ENCODE data around the gene TUBA8.
A peak's percentile ranks its signal among the peaks of the same experiment; 100 is the strongest.
"Not testable (repeated sequence)": the region's sequence is repeated elsewhere in the genome, so short reads cannot be mapped to it uniquely, and the experiment has no call there.

Gene TUBA8

GRCh38 chr22:18069041-18069440, 41.6 kb upstream of the TUBA8 start:
- Histone ChIP-seq H3K36me3 (ENCODE audit: control insufficient read depth, insufficient read depth, low read length) (no peaks in the 10 kb centered on the region), H3K9me3 (ENCODE audit: control insufficient read depth, low read length) (no peaks in the 10 kb centered on the region), H3K4me3 (ENCODE audit: extremely low read depth, insufficient read depth, low read length, poor library complexity, severe bottlenecking) (no peak overlapping the region), H3K4me1 (ENCODE audit: control insufficient read depth, insufficient read depth, low read length, poor library complexity, severe bottlenecking) (peaks cover 2% of the 10 kb centered on the region), H3K27ac (ENCODE audit: low read depth, low read length, severe bottlenecking) (no peak overlapping the region)
- WGBS, 2 experiments (ENCODE audit: insufficient coverage in 2 of 2) = 90% methylated on average over 1 of the region's 2 CpGs; no CpG with 5 or more reads in 1 of the 2 experiments

- WGBS, 2 experiments (ENCODE audit: insufficient coverage in 2 of 2) = 96% methylated on average over 3 to 4 of the region's 4 CpGs
- no peak overlapping the region for H3K27ac ChIP-seq (ENCODE audit: low read depth, low read length, severe bottlenecking)
- peaks cover 2% of the 10 kb centered on the region for H3K4me1 ChIP-seq (ENCODE audit: control insufficient read depth, insufficient read depth, low read length, poor library complexity, severe bottlenecking)
- no peaks in the 10 kb centered on the region for H3K36me3 ChIP-seq (ENCODE audit: control insufficient read depth, insufficient read depth, low read length)
- no peak overlapping the region for H3K4me3 ChIP-seq (ENCODE audit: extremely low read depth, insufficient read depth, low read length, poor library complexity, severe bottlenecking)
- no peaks in the 10 kb centered on the region for H3K9me3 ChIP-seq (ENCODE audit: control insufficient read depth, low read length)
Observed at GRCh38 chr22:18070041-18070440, 40.6 kb upstream of the TUBA8 start.

GRCh38 chr22:18070556-18071306, 39.9 kb upstream of the TUBA8 start:
- no peak overlapping the region for H3K4me3 ChIP-seq (ENCODE audit: extremely low read depth, insufficient read depth, low read length, poor library complexity, severe bottlenecking)
- H3K27ac ChIP-seq (ENCODE audit: low read depth, low read length, severe bottlenecking) = no peak overlapping the region
- H3K36me3 ChIP-seq (ENCODE audit: control insufficient read depth, insufficient read depth, low read length) = no peaks in the 10 kb centered on the region
- no peaks in the 10 kb centered on the region for H3K9me3 ChIP-seq (ENCODE audit: control insufficient read depth, low read length)
- 92% methylated on average over 11 to 12 of the region's 14 CpGs for WGBS, 2 experiments (ENCODE audit: insufficient coverage in 2 of 2)
- peaks cover 2% of the 10 kb centered on the region for H3K4me1 ChIP-seq (ENCODE audit: control insufficient read depth, insufficient read depth, low read length, poor library complexity, severe bottlenecking)

GRCh38 chr22:18071307-18071967, 39.2 kb upstream of the TUBA8 start:
- H3K36me3 ChIP-seq (ENCODE audit: control insufficient read depth, insufficient read depth, low read length); H3K27ac ChIP-seq (ENCODE audit: low read depth, low read length, severe bottlenecking); H3K9me3 ChIP-seq (ENCODE audit: control insufficient read depth, low read length); H3K4me3 ChIP-seq (ENCODE audit: extremely low read depth, insufficient read depth, low read length, poor library complexity, severe bottlenecking); H3K4me1 ChIP-seq (ENCODE audit: control insufficient read depth, insufficient read depth, low read length, poor library complexity, severe bottlenecking): not testable (repeated sequence)
- WGBS, 2 experiments (ENCODE audit: insufficient coverage in 2 of 2) = 90 to 94% methylated on average over 4 to 6 of the region's 7 CpGs

- WGBS, 2 experiments (ENCODE audit: insufficient coverage in 2 of 2) = 78 to 100% methylated on average over 1 of the region's 1 CpG
- H3K4me1 ChIP-seq (ENCODE audit: control insufficient read depth, insufficient read depth, low read length, poor library complexity, severe bottlenecking) = peaks cover 4% of the 10 kb centered on the region
- H3K36me3 ChIP-seq (ENCODE audit: control insufficient read depth, insufficient read depth, low read length) = no peaks in the 10 kb centered on the region
- H3K9me3 ChIP-seq (ENCODE audit: control insufficient read depth, low read length) = no peaks in the 10 kb centered on the region
- H3K4me3 ChIP-seq (ENCODE audit: extremely low read depth, insufficient read depth, low read length, poor library complexity, severe bottlenecking) = no peak overlapping the region
- H3K27ac ChIP-seq (ENCODE audit: low read depth, low read length, severe bottlenecking) = no peak overlapping the region
Observed at GRCh38 chr22:18071968-18072310, 38.7 kb upstream of the TUBA8 start.

GRCh38 chr22:18073467-18073866, 37.1 kb upstream of the TUBA8 start:
- H3K27ac ChIP-seq (ENCODE audit: low read depth, low read length, severe bottlenecking) = no peak overlapping the region
- 78 to 100% methylated on average over 1 of the region's 2 CpGs for WGBS, 2 experiments (ENCODE audit: insufficient coverage in 2 of 2)

GRCh38 chr22:18073927-18074326, 36.7 kb upstream of the TUBA8 start:
- not testable (repeated sequence) for H3K36me3 ChIP-seq (ENCODE audit: control insufficient read depth, insufficient read depth, low read length); H3K4me3 ChIP-seq (ENCODE audit: extremely low read depth, insufficient read depth, low read length, poor library complexity, severe bottlenecking); H3K9me3 ChIP-seq (ENCODE audit: control insufficient read depth, low read length); H3K27ac ChIP-seq (ENCODE audit: low read depth, low read length, severe bottlenecking); H3K4me1 ChIP-seq (ENCODE audit: control insufficient read depth, insufficient read depth, low read length, poor library complexity, severe bottlenecking)
- 78 to 96% methylated on average over 4 of the region's 4 CpGs for WGBS, 2 experiments (ENCODE audit: insufficient coverage in 2 of 2)

More at GRCh38 chr22:18073467-18073866, 37.1 kb upstream of the TUBA8 start:
- H3K9me3 ChIP-seq (ENCODE audit: control insufficient read depth, low read length) = no peaks in the 10 kb centered on the region
- no peak overlapping the region for H3K4me3 ChIP-seq (ENCODE audit: extremely low read depth, insufficient read depth, low read length, poor library complexity, severe bottlenecking)
- H3K4me1 ChIP-seq (ENCODE audit: control insufficient read depth, insufficient read depth, low read length, poor library complexity, severe bottlenecking) = peaks cover 5% of the 10 kb centered on the region
- no peaks in the 10 kb centered on the region for H3K36me3 ChIP-seq (ENCODE audit: control insufficient read depth, insufficient read depth, low read length)

GRCh38 chr22:18075101-18075719, 35.4 kb upstream of the TUBA8 start:
- H3K4me1 ChIP-seq (ENCODE audit: control insufficient read depth, insufficient read depth, low read length, poor library complexity, severe bottlenecking) = peaks cover 5% of the 10 kb centered on the region
- no peaks in the 10 kb centered on the region for H3K9me3 ChIP-seq (ENCODE audit: control insufficient read depth, low read length)
- H3K27ac ChIP-seq (ENCODE audit: low read depth, low read length, severe bottlenecking) = no peak overlapping the region
- H3K4me3 ChIP-seq (ENCODE audit: extremely low read depth, insufficient read depth, low read length, poor library complexity, severe bottlenecking) = no peak overlapping the region
- peaks cover 11% of the 10 kb centered on the region for H3K36me3 ChIP-seq (ENCODE audit: control insufficient read depth, insufficient read depth, low read length)
- WGBS, 2 experiments (ENCODE audit: insufficient coverage in 2 of 2) = 83 to 95% methylated on average over 4 to 6 of the region's 6 CpGs

- Histone ChIP-seq H3K27ac (ENCODE audit: low read depth, low read length, severe bottlenecking) (no peak overlapping the region), H3K9me3 (ENCODE audit: control insufficient read depth, low read length) (no peaks in the 10 kb centered on the region), H3K4me3 (ENCODE audit: extremely low read depth, insufficient read depth, low read length, poor library complexity, severe bottlenecking) (no peak overlapping the region), H3K4me1 (ENCODE audit: control insufficient read depth, insufficient read depth, low read length, poor library complexity, severe bottlenecking) (peaks cover 5% of the 10 kb centered on the region), H3K36me3 (ENCODE audit: control insufficient read depth, insufficient read depth, low read length) (peaks cover 18% of the 10 kb centered on the region)
- 34 to 54% methylated on average over 9 to 11 of the region's 13 CpGs for WGBS, 2 experiments (ENCODE audit: insufficient coverage in 2 of 2)
Observed at GRCh38 chr22:18075720-18076497, 34.7 kb upstream of the TUBA8 start.

GRCh38 chr22:18077087-18077638, 33.4 kb upstream of the TUBA8 start:
- Histone ChIP-seq H3K36me3 (ENCODE audit: control insufficient read depth, insufficient read depth, low read length) (peaks cover 28% of the 10 kb centered on the region), H3K4me3 (ENCODE audit: extremely low read depth, insufficient read depth, low read length, poor library complexity, severe bottlenecking) (peak overlapping the region; percentile 86), H3K9me3 (ENCODE audit: control insufficient read depth, low read length) (no peaks in the 10 kb centered on the region), H3K4me1 (ENCODE audit: control insufficient read depth, insufficient read depth, low read length, poor library complexity, severe bottlenecking) (peaks cover 5% of the 10 kb centered on the region), H3K27ac (ENCODE audit: low read depth, low read length, severe bottlenecking) (no peak overlapping the region)
- 34 to 40% methylated on average over 9 to 10 of the region's 10 CpGs for WGBS, 2 experiments (ENCODE audit: insufficient coverage in 2 of 2)

Measured in mesodermal cell (in vitro differentiated cells).